HEK293 (cell line): ENCODE results near the gene C19orf44.

Experiments
- CTCF ChIA-PET: fragments of 350-600 bp; formaldehyde crosslinking; extraction: SDS; loops from one replicate; lab custom pipeline; 2021; ENCODE audit warnings: antibody characterized with exemption; lab: Yijun Ruan, JAX
- POLR2A ChIA-PET: fragments of 300-600 bp; formaldehyde crosslinking; extraction: SDS; loops from one replicate; lab custom pipeline; 2020; ENCODE audit warnings: antibody characterized with exemption, inconsistent platforms; lab: Yijun Ruan, JAX
- H3K27ac ChIP-seq: fragments of 200-500 bp; sonication (Bioruptor generic); 2 replicates; pipeline ENCODE4 v1.5.1; 2014; ENCODE audit warnings: low read depth, low read length, control low read depth, inconsistent platforms; ENCODE audit errors: extremely low read depth
- H3K36me3 ChIP-seq, 2 experiments: fragments of 200-500 bp in 1 of 2; sonication (Bioruptor generic) in 1 of 2; 1 replicate in 1 of 2; 2 replicates in 1 of 2; pipeline ENCODE4 v1.5.1; 2014 to 2017; ENCODE audit warnings: inconsistent platforms in 2 of 2, low read length in 2 of 2; ENCODE audit not compliant: control insufficient read depth in 2 of 2, insufficient read depth in 1 of 2
- H3K4me1 ChIP-seq: fragments of 200-500 bp; sonication (Bioruptor generic); 2 replicates; pipeline ENCODE4 v1.5.1; 2014; ENCODE audit warnings: mild to moderate bottlenecking, low read length, inconsistent platforms; ENCODE audit not compliant: control insufficient read depth, insufficient read depth
- H3K4me3 ChIP-seq: 2 replicates; pipeline ENCODE4 v1.5.1; 2011; ENCODE audit warnings: low read depth, mild to moderate bottlenecking, control low read depth, low read length, moderate library complexity
- H3K9me3 ChIP-seq: fragments of 200-500 bp; sonication (Bioruptor generic); 2 replicates; pipeline ENCODE4 v1.5.1; 2014; ENCODE audit warnings: low read depth, low read length, inconsistent platforms; ENCODE audit not compliant: control insufficient read depth, insufficient read depth
- GLI4 ChIP-seq: fragments of 450-650 bp; formaldehyde crosslinking; IDR thresholded peaks from 2 replicates; pipeline ENCODE4 v1.5.1; 2016; ENCODE audit warnings: missing biosample characterization, missing genetic modification characterization
- IKZF3 ChIP-seq: fragments of 450-650 bp; IDR thresholded peaks from 2 replicates; pipeline ENCODE4 v1.5.0; 2018; ENCODE audit warnings: missing biosample characterization, mild to moderate bottlenecking, missing genetic modification characterization, moderate library complexity
- INSM2 ChIP-seq: fragments of 450-650 bp; formaldehyde crosslinking; IDR thresholded peaks from 2 replicates; pipeline ENCODE4 v1.5.1; 2016; ENCODE audit warnings: missing biosample characterization, missing genetic modification characterization
- KLF10 ChIP-seq: fragments of 450-650 bp; IDR thresholded peaks from 2 replicates; pipeline ENCODE4 v1.5.1; 2018; ENCODE audit warnings: missing biosample characterization, mild to moderate bottlenecking, missing genetic modification characterization
- KLF8 ChIP-seq: fragments of 450-650 bp; formaldehyde crosslinking; IDR thresholded peaks from 2 replicates; pipeline ENCODE4 v1.5.1; 2016; ENCODE audit warnings: missing biosample characterization, missing genetic modification characterization
- OSR2 ChIP-seq: fragments of 450-650 bp; formaldehyde crosslinking; IDR thresholded peaks from 2 replicates; pipeline ENCODE4 v1.5.1; 2016; ENCODE audit warnings: missing biosample characterization, missing genetic modification characterization
- PRDM4 ChIP-seq: fragments of 450-650 bp; formaldehyde crosslinking; IDR thresholded peaks from 2 replicates; pipeline ENCODE4 v1.5.1; 2017; ENCODE audit warnings: missing biosample characterization, missing genetic modification characterization
- SALL2 ChIP-seq: fragments of 450-650 bp; formaldehyde crosslinking; IDR thresholded peaks from 2 replicates; pipeline ENCODE4 v1.5.0; 2017; ENCODE audit warnings: missing biosample characterization, mild to moderate bottlenecking, missing genetic modification characterization, borderline replicate concordance
- ZBTB6 ChIP-seq: fragments of 450-650 bp; formaldehyde crosslinking; IDR thresholded peaks from 2 replicates; pipeline ENCODE4 v1.5.1; 2017; ENCODE audit warnings: missing biosample characterization, missing genetic modification characterization
- ZEB2 ChIP-seq: fragments of 450-650 bp; formaldehyde crosslinking; IDR thresholded peaks from 2 replicates; pipeline ENCODE4 v1.5.1; 2016; ENCODE audit warnings: missing biosample characterization, missing genetic modification characterization
- ZNF174 ChIP-seq: fragments of 450-650 bp; formaldehyde crosslinking; IDR thresholded peaks from 2 replicates; pipeline ENCODE4 v1.5.0; 2017; ENCODE audit warnings: missing biosample characterization, mild to moderate bottlenecking, missing genetic modification characterization
- ZNF274 ChIP-seq, 2 experiments: fragments of 200-500 bp in 1 of 2; fragments of 450-650 bp in 1 of 2; sonication (Bioruptor generic) in 1 of 2; formaldehyde crosslinking in 1 of 2; IDR thresholded peaks; 2 replicates each; pipeline versions ENCODE4 v1.5.1 to v1.6.1; 2014 to 2016; ENCODE audit warnings: borderline replicate concordance in 1 of 2, inconsistent platforms in 1 of 2, low read length in 1 of 2, missing biosample characterization in 1 of 2, missing genetic modification characterization in 1 of 2
- ZNF350 ChIP-seq: fragments of 450-650 bp; formaldehyde crosslinking; IDR thresholded peaks from 2 replicates; pipeline ENCODE4 v1.5.0; 2017; ENCODE audit warnings: missing biosample characterization, mild to moderate bottlenecking, missing genetic modification characterization
- ZNF518A ChIP-seq: fragments of 450-650 bp; formaldehyde crosslinking; conservative IDR thresholded peaks from 2 replicates; pipeline ENCODE4 v1.5.1; 2016; ENCODE audit warnings: low read depth, missing biosample characterization, missing genetic modification characterization
- ZNF600 ChIP-seq: fragments of 450-650 bp; formaldehyde crosslinking; IDR thresholded peaks from 2 replicates; pipeline ENCODE4 v1.5.1; 2016; ENCODE audit warnings: missing biosample characterization, missing genetic modification characterization
- ZNF623 ChIP-seq: fragments of 450-650 bp; formaldehyde crosslinking; IDR thresholded peaks from 2 replicates; pipeline ENCODE4 v1.5.1; 2016; ENCODE audit warnings: missing biosample characterization, missing genetic modification characterization
- ZNF626 ChIP-seq: fragments of 450-650 bp; sonication (Bioruptor Pico); formaldehyde crosslinking; IDR thresholded peaks from 2 replicates; pipeline ENCODE4 v1.5.1; 2018; ENCODE audit warnings: missing biosample characterization, missing genetic modification characterization, inconsistent platforms
- ZNF76 ChIP-seq: fragments of 450-650 bp; formaldehyde crosslinking; IDR thresholded peaks from 2 replicates; pipeline ENCODE4; 2016; ENCODE audit warnings: low read depth, missing biosample characterization, missing genetic modification characterization, borderline replicate concordance
- ZNF830 ChIP-seq: fragments of 450-650 bp; IDR thresholded peaks from 2 replicates; pipeline ENCODE4 v1.5.0; 2018; ENCODE audit warnings: missing biosample characterization, missing genetic modification characterization, low read depth, mild to moderate bottlenecking, moderate library complexity
- TF ChIP-seq, protein P1 (sequence below): fragments of 450-650 bp; formaldehyde crosslinking; IDR thresholded peaks from 2 replicates; pipeline ENCODE4 v1.5.1; 2016; ENCODE audit warnings: missing biosample characterization, missing genetic modification characterization

Gene C19orf44

DNA sequence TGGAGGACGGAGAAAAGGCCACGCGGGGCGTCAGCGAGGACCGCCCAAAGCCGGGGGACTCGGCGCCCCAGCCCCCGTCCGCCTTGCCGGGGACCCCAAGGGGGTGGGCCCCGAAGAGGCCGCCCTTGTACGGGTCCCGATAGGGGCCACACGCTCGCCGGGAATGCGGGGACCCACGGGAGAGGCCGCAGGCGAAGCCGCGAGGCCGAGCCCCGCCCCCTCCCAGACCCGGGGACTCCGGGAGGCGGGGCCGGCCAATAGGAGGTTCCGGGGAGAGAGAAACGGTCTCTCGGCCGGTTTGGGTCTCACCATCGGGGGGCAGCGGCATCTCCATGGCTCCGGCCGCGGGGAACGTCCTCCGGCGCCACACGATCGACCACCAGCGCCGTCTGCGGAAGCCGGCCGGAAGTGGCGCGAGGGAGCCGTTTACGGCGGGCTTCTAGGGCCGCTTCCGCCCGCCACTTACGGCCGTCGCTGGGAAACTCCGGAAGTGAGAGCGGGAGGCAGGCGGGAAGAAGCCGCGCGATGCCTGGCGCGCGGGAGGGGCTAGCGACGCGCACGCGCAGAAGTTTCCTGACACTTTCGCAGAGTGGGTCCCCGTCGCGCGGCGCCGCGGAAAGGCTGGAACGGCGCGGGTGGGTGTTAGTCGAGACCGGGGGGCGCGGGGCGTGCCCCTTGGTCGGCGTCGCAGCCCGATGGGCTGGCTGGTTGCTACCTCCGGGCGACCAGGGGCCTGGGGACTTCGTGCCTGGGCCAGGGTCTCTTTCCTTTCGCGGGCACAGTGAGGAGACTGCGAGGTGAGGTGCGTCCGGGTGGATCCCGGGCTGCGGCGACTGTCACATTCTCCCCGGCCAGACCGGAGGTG, 46.1 kb downstream of the C19orf44 start, which contains the start of gene CHERP (continued):
- TF ChIP-seq ZNF274 (IDR thresholded peaks at IDR 0.05; ENCODE audit: low read length) (no peak), ZNF274 (tag by site-specific recombination; IDR thresholded peaks at IDR 0.05; ENCODE audit: borderline replicate concordance) (no peak), ZNF830 (tag by site-specific recombination) (no peak), ZEB2 (0 out of 2 replicates have a peak, but pooled peaks have one; percentile 23), KLF10 (tag by site-specific recombination) (peak; percentile 21; the same call in 1 of the 2 replicates), ZNF518A (tag by site-specific recombination) (peak; percentile 78), ZNF626 (no peak), PRDM4 (tag by site-specific recombination) (peak; percentile 27; the same call in 1 of the 2 replicates), ZNF623 (tag by site-specific recombination) (no peak), ZNF350 (tag by site-specific recombination) (no peak)

DNA sequence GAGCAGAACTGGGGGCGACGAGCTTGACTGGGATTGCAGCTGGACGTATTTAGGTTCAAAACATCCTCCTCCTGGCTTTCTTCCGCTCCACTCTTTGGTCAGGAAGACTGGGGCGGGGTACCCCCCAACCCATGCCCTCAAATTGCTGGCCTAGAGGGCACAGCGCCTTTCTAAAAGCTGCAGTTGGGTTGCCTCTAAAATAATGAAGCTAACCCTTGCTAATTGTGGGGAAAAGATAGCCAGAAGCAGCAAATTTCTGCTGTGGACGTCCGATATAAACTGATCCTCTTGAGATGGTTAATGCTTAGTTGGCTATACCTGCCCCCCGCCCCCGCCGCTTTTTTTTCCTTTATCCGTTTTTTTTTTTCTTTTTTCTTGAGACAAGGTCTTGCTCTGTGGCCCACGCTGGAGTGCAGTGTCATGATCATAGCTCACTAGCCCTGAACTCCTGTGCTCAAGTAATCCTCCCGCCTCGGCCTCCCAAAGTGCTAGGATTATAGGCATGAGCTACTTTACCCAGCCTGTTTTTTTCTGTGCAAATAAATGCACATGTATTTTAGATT, 46.8 kb downstream of the C19orf44 start:
- ChIA-PET POLR2A (interaction anchor here (0.5 to 1.4 kb wide), 6 partner anchors 27 to 117 kb away, joined by 3 to 9 read pairs (median 4); partner anchors contain the start of genes MED26, SLC35E1 and SMIM7), CTCF (no interaction called here)
- peaks cover 2% of the 10 kb centered on the region; the same call in 1 of the 2 replicates for H3K4me1 ChIP-seq
- H3K36me3 ChIP-seq: peaks cover 23 to 32% of the 10 kb centered on the region in 2 experiments; a peak in 2 of 3 replicates
- H3K4me3 ChIP-seq: peak overlapping the region; percentile 96
- H3K27ac ChIP-seq: peak overlapping the region; percentile 78
- no peaks in the 10 kb centered on the region for H3K9me3 ChIP-seq
- no peak for TF ChIP-seq ZNF600 (tag by site-specific recombination)
- TF ChIP-seq ZBTB6 (tag by site-specific recombination): no peak
- no peak for TF ChIP-seq GLI4 (tag by site-specific recombination)
- no peak for TF ChIP-seq SALL2 (tag by site-specific recombination)
- TF ChIP-seq OSR2: no peak
- TF ChIP-seq ZNF623 (tag by site-specific recombination): no peak
- no peak for TF ChIP-seq KLF8 (tag by site-specific recombination)
- TF ChIP-seq ZNF76 (tag by site-specific recombination): no peak
- TF ChIP-seq ZNF174 (tag by site-specific recombination): no peak
- TF ChIP-seq, protein P1, sequence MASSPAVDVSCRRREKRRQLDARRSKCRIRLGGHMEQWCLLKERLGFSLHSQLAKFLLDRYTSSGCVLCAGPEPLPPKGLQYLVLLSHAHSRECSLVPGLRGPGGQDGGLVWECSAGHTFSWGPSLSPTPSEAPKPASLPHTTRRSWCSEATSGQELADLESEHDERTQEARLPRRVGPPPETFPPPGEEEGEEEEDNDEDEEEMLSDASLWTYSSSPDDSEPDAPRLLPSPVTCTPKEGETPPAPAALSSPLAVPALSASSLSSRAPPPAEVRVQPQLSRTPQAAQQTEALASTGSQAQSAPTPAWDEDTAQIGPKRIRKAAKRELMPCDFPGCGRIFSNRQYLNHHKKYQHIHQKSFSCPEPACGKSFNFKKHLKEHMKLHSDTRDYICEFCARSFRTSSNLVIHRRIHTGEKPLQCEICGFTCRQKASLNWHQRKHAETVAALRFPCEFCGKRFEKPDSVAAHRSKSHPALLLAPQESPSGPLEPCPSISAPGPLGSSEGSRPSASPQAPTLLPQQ (tag by site-specific recombination): no peak
- no peak for TF ChIP-seq IKZF3 (tag by site-specific recombination)
- TF ChIP-seq INSM2 (tag by site-specific recombination): no peak
